ENCODE measurements around the gene ZNF335. TPM values are rescaled to one million over a fixed set of nuclear protein-coding genes. Genes with fewer than 3 reads are reported as not detected.

Gene ZNF335
- total and polyA plus RNA-seq, 2 of the 13 experiments (the other 11 are each of a cell fraction or from before 2014, with no cell fraction given) = 9.7 to 13.7 TPM

GRCh38 chr20:45971675-45972499 is at the start of gene ZNF335 (continued):
- TF ChIP-seq, protein P1, sequence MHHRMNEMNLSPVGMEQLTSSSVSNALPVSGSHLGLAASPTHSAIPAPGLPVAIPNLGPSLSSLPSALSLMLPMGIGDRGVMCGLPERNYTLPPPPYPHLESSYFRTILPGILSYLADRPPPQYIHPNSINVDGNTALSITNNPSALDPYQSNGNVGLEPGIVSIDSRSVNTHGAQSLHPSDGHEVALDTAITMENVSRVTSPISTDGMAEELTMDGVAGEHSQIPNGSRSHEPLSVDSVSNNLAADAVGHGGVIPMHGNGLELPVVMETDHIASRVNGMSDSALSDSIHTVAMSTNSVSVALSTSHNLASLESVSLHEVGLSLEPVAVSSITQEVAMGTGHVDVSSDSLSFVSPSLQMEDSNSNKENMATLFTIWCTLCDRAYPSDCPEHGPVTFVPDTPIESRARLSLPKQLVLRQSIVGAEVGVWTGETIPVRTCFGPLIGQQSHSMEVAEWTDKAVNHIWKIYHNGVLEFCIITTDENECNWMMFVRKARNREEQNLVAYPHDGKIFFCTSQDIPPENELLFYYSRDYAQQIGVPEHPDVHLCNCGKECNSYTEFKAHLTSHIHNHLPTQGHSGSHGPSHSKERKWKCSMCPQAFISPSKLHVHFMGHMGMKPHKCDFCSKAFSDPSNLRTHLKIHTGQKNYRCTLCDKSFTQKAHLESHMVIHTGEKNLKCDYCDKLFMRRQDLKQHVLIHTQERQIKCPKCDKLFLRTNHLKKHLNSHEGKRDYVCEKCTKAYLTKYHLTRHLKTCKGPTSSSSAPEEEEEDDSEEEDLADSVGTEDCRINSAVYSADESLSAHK (CRISPR knock-in tag; IDR thresholded peaks at IDR 0.05; ENCODE audit: borderline replicate concordance) = no peak
- TF ChIP-seq, protein P2, sequence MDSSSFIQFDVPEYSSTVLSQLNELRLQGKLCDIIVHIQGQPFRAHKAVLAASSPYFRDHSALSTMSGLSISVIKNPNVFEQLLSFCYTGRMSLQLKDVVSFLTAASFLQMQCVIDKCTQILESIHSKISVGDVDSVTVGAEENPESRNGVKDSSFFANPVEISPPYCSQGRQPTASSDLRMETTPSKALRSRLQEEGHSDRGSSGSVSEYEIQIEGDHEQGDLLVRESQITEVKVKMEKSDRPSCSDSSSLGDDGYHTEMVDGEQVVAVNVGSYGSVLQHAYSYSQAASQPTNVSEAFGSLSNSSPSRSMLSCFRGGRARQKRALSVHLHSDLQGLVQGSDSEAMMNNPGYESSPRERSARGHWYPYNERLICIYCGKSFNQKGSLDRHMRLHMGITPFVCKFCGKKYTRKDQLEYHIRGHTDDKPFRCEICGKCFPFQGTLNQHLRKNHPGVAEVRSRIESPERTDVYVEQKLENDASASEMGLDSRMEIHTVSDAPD (CRISPR knock-in tag; IDR thresholded peaks at IDR 0.05) = 0 out of 2 replicates have a peak, but pooled peaks have one; percentile 53
- TF ChIP-seq ZNF24 (IDR thresholded peaks at IDR 0.05) (peak; percentile 81), ISX (CRISPR knock-in tag; conservative IDR thresholded peaks at IDR 0.05) (peak; percentile 79), TRIM24 (CRISPR knock-in tag; IDR thresholded peaks at IDR 0.05) (no peak), ZNF761 (CRISPR knock-in tag; conservative IDR thresholded peaks at IDR 0.05) (no peak; the same call in 1 of the 2 replicates), EZH2 (conservative IDR thresholded peaks at IDR 0.05; ENCODE audit: low read depth, low read length) (no peak), ATRX (CRISPR knock-in tag; IDR thresholded peaks at IDR 0.05; ENCODE audit: borderline replicate concordance) (no peak), KLF9 (CRISPR knock-in tag; IDR thresholded peaks at IDR 0.05; ENCODE audit: low read depth) (no peak; the same call in 1 of the 2 replicates), MTA3 (CRISPR knock-in tag; IDR thresholded peaks at IDR 0.05) (peak; percentile 49; the same call in 1 of the 2 replicates), ZBTB8A (CRISPR knock-in tag; IDR thresholded peaks at IDR 0.05; ENCODE audit: borderline replicate concordance, low read depth) (peak; percentile 72; the same call in 1 of the 2 replicates), SIN3B (IDR thresholded peaks at IDR 0.05; ENCODE audit: low read length) (peak; percentile 53), ZFP62 (CRISPR knock-in tag; IDR thresholded peaks at IDR 0.05) (no peak; the same call in 1 of the 2 replicates), SP5 (CRISPR knock-in tag; IDR thresholded peaks at IDR 0.05; ENCODE audit: borderline replicate concordance, low read depth) (no peak), FIP1L1 (IDR thresholded peaks at IDR 0.05; ENCODE audit: borderline replicate concordance, insufficient read depth, low read depth, low read length) (peak; percentile 90), CREM (IDR thresholded peaks at IDR 0.05) (peak; percentile 100), CREM (CRISPR knock-in tag; IDR thresholded peaks at IDR 0.05) (peak; percentile 93), U2AF2 (IDR thresholded peaks at IDR 0.05; ENCODE audit: low read depth, low read length) (peak; percentile 96), SMAD3 (CRISPR knock-in tag; IDR thresholded peaks at IDR 0.05) (peak; percentile 83; the same call in 1 of the 2 replicates), ZBTB38 (CRISPR knock-in tag; IDR thresholded peaks at IDR 0.05) (peak; percentile 80), NFRKB (IDR thresholded peaks at IDR 0.05) (peak; percentile 88), ZNF766 (CRISPR knock-in tag; IDR thresholded peaks at IDR 0.05; ENCODE audit: borderline replicate concordance) (0 out of 2 replicates have a peak, but pooled peaks have one; percentile 85), JDP2 (CRISPR knock-in tag; IDR thresholded peaks at IDR 0.05; ENCODE audit: borderline replicate concordance) (peak; percentile 83; the same call in 1 of the 2 replicates)
- TF ChIP-seq, protein P3, sequence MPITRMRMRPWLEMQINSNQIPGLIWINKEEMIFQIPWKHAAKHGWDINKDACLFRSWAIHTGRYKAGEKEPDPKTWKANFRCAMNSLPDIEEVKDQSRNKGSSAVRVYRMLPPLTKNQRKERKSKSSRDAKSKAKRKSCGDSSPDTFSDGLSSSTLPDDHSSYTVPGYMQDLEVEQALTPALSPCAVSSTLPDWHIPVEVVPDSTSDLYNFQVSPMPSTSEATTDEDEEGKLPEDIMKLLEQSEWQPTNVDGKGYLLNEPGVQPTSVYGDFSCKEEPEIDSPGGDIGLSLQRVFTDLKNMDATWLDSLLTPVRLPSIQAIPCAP (CRISPR knock-in tag; IDR thresholded peaks at IDR 0.05; ENCODE audit: low read depth) = 0 out of 2 replicates have a peak, but pooled peaks have one; percentile 70
- TF ChIP-seq, protein P4, sequence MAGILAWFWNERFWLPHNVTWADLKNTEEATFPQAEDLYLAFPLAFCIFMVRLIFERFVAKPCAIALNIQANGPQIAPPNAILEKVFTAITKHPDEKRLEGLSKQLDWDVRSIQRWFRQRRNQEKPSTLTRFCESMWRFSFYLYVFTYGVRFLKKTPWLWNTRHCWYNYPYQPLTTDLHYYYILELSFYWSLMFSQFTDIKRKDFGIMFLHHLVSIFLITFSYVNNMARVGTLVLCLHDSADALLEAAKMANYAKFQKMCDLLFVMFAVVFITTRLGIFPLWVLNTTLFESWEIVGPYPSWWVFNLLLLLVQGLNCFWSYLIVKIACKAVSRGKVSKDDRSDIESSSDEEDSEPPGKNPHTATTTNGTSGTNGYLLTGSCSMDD (CRISPR knock-in tag; IDR thresholded peaks at IDR 0.05) = 0 out of 2 replicates have a peak, but pooled peaks have one; percentile 59

Measured in HepG2 (cell line).